ENCODE results near the gene C9orf43.

GRCh38 chr9:113372059-113372458, 38.5 kb upstream of the C9orf43 start:
- TF ChIP-seq CTCF (IDR thresholded peaks at IDR 0.05): no peak
- TF ChIP-seq POLR2A (IDR thresholded peaks at IDR 0.05): no peak
